NCI-H2196 treated with DMSO at 0.1 percent for 48 hours (cell line): ENCODE data around the gene FAT2.

ENCODE experiments used
- DNase-seq: peaks from one replicate; lab custom pipeline; 2025; ENCODE audit not compliant: unreplicated experiment; lab: John Stamatoyannopoulos, UW

The FAT2 gene

DNA sequence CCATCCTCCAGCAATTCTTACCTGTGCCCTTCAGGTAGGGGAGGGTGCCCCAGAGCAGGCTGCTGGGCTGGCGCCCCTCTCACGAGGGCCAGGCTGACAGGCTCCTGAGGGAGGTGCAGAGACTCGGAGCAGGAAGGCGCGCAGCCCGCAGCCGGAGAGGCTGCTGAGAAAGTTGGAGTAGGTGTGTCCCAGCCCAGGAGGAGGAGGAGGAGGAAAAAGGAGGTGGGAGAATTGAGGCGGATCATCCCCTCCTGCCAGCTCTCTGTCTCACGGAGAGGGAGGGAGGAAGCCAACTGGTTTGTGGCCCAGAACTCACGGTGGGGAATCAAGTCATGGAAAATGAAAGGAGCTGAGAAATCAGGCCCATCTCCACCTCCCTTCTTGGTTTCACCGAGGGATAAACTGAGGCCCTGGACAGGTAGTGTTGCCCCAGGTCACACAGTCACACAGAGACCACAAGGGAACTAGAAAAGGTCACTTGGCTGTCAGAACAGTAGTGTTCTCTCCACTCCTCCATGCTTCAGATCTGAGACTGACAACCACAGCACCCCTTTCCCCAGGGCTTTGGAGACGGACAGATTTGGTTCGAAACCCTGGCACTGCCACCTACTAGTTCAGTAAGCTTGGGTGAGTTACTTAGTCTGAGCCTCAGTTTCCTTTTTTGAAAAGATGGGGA, at the start of gene FAT2:
TSS of gene FAT2 (minus strand) at position 188 of the 676 bp plus-strand sequence. CDS start 22,400 bp downstream, outside the sequence.
- no peak for DNase-seq

DNA sequence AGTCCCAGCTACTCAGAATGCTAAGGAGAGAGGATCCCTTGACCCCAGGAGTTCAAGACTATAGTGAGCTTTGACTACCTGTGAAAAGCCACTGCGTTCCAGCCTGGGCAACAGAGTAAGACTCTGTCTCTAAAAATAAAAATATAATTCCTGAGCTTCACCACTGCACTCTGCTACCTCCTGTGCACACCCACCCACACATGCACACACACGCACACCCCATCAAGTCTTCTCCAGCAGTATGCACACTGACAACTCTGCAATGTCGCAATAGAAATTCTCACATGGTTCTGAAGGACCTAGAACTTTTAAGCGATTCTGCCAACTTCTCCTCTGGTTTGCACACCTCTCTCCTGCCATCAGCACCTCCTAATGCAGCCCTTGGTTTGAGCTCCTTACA, 47.5 kb upstream of the FAT2 start:
- no peak for DNase-seq

DNA sequence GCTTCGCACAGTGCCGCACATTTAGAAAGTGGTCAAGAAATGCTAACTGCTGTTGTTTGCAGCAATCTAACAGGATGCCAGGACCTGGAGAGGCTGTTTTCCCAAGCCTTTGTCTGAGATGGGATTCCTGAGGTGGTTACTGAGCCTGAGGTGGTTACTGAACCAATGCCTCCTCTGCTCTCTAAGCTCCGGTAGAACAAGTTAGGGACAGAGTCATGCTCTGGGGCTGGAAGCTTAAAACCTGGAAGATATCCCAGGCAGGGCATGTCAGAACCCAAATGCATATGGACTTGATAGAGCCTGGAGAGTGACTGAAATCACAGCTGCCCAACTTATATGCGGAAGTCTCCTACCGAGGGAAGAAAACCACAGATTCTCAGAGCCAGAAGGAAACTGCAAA, 46.5 kb upstream of the FAT2 start:
- no peak for DNase-seq

- no peak for DNase-seq
These were observed 42.8 kb upstream of the FAT2 start for GRCh38 chr5:151633892-151634291.

GRCh38 chr5:151632941-151633340, 41.8 kb upstream of the FAT2 start:
- no peak for DNase-seq

DNA sequence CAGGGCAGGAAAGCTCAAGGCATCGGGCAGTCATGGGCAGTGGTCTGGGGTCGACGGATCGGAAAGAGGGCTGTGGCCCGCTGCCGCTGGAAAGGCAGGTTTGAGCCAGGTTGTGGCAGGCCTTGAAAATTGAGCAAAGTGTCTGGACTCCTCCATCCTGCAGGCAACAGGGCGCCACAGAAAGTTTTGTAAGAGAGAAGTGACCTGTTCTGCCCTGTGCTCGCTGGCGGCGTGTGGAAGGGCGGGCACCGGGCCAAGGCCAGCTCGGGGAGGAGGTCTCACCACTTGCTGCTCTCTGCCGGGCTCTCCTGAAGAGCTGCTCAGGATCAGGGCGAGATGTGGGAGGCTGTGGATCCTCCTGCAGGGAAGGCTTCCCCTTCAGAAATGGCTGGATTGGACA, 41.4 kb upstream of the FAT2 start:
- DNase-seq, result no peak

DNA sequence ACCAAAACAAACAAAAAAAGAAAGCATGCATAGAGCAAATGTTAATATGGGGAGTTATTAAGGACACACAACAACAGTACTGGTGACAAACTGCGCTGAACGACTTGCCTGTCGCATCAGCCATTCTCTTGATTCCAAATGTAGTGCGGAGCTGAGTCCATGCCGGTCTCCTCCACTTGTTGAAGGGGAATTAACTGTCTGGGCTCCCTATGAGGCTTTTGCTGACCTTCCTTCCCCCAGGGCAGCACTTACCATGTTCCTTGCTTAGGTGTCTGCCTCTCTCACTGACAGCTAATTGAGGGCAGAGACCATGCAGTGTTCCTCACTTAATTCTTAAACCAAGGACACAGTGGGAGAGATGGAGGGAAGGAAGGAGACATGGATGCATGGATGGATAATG, 40.8 kb upstream of the FAT2 start:
- DNase-seq, result no peak

DNA sequence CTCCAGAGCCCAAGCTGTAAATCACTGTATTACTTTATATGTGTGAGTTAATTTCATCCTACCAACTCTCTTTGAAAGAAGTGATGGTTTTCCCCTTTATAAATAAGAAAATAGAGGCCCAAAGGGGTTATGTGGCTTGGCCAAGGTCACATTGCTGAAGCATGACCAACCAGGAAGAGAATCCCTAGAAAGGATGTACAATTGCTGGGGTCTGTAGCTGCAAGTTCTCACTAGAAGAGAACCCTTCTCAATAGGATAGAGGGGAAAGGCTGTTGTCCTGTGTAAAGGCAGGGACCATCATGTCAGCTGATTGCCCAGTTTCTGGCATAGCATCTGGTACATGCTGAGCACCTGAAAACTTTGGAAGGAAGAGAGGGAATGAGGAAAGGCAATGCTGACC, 39.0 kb upstream of the FAT2 start:
- no peak for DNase-seq

DNA sequence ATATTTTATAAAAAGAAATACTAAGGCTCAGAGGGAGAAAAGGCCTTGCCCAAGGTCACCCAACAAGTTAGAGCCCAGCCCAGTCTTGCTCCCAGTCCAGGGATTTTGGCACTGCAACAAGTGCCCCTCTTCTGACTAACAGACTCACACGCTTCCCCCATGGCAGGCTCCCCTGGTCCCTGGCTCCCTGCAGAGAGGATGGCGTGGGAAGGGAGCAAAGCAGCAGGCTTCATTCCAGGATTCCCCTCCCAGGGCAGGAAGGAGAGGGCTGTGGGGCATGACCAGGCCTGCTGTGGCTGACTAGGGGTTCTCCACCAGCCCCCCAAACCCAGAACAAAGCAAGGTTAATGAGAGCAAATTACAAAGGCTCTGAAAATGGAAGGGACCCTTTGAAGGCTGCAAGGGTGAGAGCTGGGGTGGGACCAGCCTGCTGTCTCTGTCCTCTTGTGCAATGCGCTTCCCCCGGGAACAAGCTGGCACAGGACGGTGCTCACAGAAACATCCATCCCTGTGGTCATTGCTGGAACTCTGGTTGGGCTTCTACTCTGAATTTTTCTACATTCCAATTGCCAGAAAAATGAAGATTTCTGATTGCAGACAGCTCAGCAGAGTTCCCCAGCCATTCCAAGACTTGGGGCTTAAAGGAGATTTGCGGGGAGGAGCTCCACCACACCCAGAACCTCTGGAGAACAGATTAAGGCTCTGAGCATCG, 37.1 kb upstream of the FAT2 start:
- no peak for DNase-seq

GRCh38 chr5:151627650-151628049, 36.5 kb upstream of the FAT2 start:
- DNase-seq, result no peak

GRCh38 chr5:151625285-151625684, 34.2 kb upstream of the FAT2 start:
- DNase-seq, result no peak

DNA sequence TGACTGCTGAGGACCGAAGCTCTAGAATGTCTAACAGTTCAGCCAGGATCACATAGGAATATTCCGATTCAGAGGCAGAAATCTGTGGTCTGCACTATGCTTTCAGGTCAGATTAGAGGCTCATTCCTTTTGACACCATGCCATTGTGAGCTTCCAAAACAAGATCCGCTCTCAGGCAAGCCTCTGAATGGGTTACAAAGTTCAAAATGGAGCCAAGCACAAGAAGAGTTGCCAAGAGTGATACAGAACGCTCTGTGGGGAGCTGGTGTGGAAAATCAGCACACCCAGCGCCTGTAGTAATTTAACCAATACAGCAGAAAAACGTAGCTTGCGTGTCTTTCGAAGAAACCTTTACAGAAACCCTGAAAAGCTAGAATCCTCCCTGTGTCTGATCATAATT, 33.3 kb upstream of the FAT2 start:
- DNase-seq, result no peak

- no peak for DNase-seq
These were observed 31.4 kb upstream of the FAT2 start for GRCh38 chr5:151622367-151623088.

DNA sequence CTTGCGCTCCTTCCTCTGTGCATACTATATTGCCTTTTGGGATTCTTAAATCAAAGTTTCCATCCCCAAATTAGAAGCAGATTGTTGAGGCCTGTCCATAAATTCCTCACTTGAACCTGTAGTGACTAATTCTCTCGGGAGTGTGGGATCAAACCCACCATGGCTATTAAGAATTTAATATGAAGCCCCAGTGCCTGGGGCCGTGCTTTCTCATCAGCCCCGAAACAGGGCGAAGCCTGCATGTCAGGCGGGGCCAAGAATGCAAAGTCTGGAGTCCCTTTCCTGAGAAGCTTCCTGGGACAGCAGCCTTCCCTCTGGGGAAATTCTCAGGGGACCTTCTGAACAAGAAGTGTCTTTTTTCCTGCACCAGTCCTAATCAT, 29.3 kb upstream of the FAT2 start:
- DNase-seq, result no peak

DNA sequence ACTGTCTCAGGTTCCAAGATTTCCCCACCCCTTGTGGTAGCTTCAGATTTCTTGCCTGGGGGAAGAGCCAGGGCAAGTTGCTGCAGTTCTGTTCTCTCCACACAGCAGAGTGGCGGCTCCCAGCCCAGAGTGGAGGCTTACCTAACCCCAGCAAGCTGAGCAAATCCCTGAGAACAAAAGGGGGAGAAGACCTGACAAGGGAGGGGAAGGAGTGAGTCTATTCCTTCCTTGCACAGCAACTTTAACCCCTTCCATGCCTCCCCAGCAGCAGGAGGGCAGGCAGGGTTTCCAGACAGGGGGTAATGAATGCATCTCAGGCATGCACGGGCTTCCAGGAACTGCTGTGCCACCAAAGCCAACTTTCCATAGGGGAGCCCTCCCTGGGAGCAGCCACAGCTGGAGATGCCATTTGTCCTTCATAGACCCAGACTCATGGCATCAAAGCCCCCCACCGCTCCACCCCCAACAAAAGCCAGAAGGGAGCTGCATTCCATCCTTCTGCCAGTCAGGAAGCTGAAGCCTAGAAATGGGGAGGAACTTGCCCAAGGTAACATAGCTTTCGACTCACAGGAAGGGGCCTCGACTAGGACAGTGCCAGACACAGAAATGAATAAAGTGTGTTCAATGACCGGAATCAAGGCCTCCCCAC, 28.8 kb upstream of the FAT2 start:
- DNase-seq, result no peak

DNA sequence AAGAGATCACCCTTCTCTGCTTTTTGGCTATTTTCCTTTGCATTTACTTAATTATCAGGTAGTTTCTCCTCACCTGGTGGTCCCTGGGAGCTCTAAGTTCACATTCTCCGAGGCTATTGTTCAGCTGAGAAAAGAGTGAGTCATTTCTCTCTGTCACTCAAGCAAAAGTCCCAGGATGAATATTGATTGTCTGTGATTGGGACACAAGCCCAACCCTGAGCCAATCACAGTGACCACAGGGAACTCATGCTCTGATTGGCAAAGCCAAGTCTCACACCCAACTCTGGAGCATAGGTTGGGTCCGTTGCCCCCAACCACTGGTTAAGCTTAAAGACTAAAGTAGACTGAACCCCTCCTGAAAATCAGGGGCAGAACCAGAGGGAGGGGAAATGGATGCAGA, 27.8 kb upstream of the FAT2 start:
- no peak for DNase-seq

DNA sequence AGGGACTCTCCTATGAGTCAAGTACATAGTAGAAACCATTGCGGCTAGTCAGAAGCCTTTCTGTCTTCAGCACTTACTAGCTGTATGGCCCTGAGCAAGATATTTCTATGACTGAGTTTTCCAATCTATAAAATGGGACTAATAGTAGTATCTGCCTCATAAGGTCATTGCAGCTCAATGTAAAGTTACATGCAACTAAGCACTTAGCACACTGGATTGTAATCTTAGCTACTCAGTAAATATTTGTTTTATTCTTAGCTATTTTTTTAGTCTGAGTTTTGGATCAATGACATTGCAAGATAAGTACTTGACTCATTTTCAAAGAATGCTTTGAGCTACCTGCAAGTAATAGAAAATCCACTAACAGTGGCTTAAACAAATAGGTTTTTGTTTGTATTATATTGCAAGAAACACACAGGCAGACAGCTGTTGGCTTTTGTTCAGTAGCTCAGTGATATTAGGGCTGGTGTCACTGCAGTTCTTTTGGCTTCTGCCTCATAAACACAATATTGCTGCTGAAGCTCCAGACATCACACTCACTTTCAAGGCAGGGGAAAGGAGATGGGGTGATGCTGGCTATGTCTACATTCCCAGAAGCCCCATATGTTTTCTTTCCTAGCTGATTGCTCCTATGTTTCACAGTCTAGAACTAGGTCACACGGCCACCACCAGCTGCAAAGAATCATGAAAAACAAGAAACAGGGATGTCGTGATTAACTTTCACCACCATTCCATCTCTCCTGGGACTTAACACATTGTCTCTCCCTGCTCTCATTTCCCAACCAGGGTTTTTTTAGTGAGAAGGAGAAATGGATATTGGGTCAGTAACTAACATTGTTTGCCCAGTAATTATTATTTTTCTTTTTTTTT, 26.9 kb upstream of the FAT2 start:
- DNase-seq, result no peak

GRCh38 chr5:151617383-151617840, 26.3 kb upstream of the FAT2 start:
- no peak for DNase-seq

- no peak for DNase-seq
These were observed 24.3 kb upstream of the FAT2 start for GRCh38 chr5:151615431-151615830.

DNA sequence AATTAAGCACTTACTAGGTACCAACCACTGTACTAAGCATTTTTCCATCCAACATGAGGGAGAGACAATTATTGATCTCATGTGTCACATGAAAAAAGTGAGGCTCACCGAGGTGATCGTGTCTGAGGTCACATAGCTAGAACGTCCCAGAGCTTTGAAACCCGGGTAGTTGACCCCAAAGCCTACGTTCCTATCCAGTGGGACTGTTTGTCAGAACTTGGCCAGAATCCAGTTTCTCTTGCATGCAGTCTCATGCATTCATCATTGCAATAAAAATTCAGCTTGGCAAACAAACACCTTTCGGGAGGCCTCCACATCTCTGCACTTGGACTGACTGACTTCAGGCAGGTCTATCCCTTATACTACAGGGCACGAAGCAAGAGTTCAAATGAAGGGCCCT, 23.4 kb upstream of the FAT2 start:
- DNase-seq, result no peak
